Measurements from ENCODE around the gene ZNF26.
"Not testable (repeated sequence)": the region's sequence is repeated elsewhere in the genome, so short reads cannot be mapped to it uniquely, and the experiment has no call there.

Gene ZNF26

GRCh38 chr12:132966676-132967415, 19.3 kb upstream of the ZNF26 start:
- TF ChIP-seq CTCF (IDR thresholded peaks at IDR 0.05; ENCODE audit: low read depth, low read length) = no peak
- H3K4me3 ChIP-seq (ENCODE audit: low read depth, low read length) = no peak overlapping the region

- H3K4me3 ChIP-seq (ENCODE audit: low read depth, low read length) = no peak overlapping the region
- TF ChIP-seq CTCF (IDR thresholded peaks at IDR 0.05; ENCODE audit: low read depth, low read length) = no peak
Observed at GRCh38 chr12:132967736-132968135, 18.4 kb upstream of the ZNF26 start.

- TF ChIP-seq CTCF (IDR thresholded peaks at IDR 0.05; ENCODE audit: low read depth, low read length) = no peak
- no peak overlapping the region for H3K4me3 ChIP-seq (ENCODE audit: low read depth, low read length)
Observed at GRCh38 chr12:132972374-132972773, 13.8 kb upstream of the ZNF26 start.

- H3K4me3 ChIP-seq (ENCODE audit: low read depth, low read length) = not testable (repeated sequence)
Observed at GRCh38 chr12:132976870-132977269, 9.3 kb upstream of the ZNF26 start.

GRCh38 chr12:132986885-132987225, 688 bp downstream of the ZNF26 start:
- peak overlapping the region; percentile 97 for H3K4me3 ChIP-seq (ENCODE audit: low read depth, low read length)
- no peak for TF ChIP-seq CTCF (IDR thresholded peaks at IDR 0.05; ENCODE audit: low read depth, low read length)

- TF ChIP-seq CTCF (IDR thresholded peaks at IDR 0.05; ENCODE audit: low read depth, low read length) = no peak
- H3K4me3 ChIP-seq (ENCODE audit: low read depth, low read length) = no peak overlapping the region
Observed at GRCh38 chr12:132998741-132999140, 12.6 kb downstream of the ZNF26 start.

GRCh38 chr12:133010657-133011297, 24.6 kb downstream of the ZNF26 start:
- no peak for TF ChIP-seq CTCF (IDR thresholded peaks at IDR 0.05; ENCODE audit: low read depth, low read length)
- no peak overlapping the region for H3K4me3 ChIP-seq (ENCODE audit: low read depth, low read length)

Measured in WI38 (cell line).